K562 (cell line): ENCODE measurements around the gene IGLL1. TPM values are rescaled to one million over a fixed set of nuclear protein-coding genes. Genes with fewer than 3 reads are reported as not detected.

Experiments
- ATAC-seq: fragments of 200-7000 bp; cut with Tn5 transposase; 3 replicates; pipeline ENCODE4 v1.9.1; 2020; ENCODE audit warnings: moderate library complexity
- BruUV-seq: library from RNA; stranded (reverse); fragments of 400-500 nt; replicated peaks from 2 replicates; lab custom pipeline; 2021; lab: Mats Ljungman, UMichigan
- CTCF ChIA-PET: fragments of 300-600 bp; formaldehyde crosslinking; extraction: SDS; loops from one replicate; lab custom pipeline; 2021; ENCODE audit warnings: low intra/inter-chr PET ratio; lab: Yijun Ruan, JAX
- POLR2A ChIA-PET: fragments of 300-600, 350-650 bp; sonication (Branson Sonifier 250); formaldehyde crosslinking; extraction: SDS; loops from one replicate; lab custom pipeline; 2021; ENCODE audit warnings: antibody characterized with exemption, inconsistent platforms; lab: Yijun Ruan, JAX
- DNase-seq, 4 experiments: peaks; one replicate each; pipeline versions ENCODE4 v3.0.0 to v3.0.0-alpha.2; 2011 to 2018; ENCODE audit warnings: low spot score in 3 of 4, mixed read lengths in 3 of 4; ENCODE audit errors: extremely low read depth in 1 of 4
- FAIRE-seq: peaks from 2 replicates; lab custom pipeline; 2011; peaks lifted over from hg19 to GRCh38; lab: Jason Lieb, UNC
- H2AFZ ChIP-seq: 2 replicates; pipeline ENCODE4 v1.6.0; 2011; ENCODE audit warnings: low read depth, low read length, control low read depth, inconsistent platforms
- H3K27ac ChIP-seq: fragments of 200-600 bp; 3 replicates; pipeline ENCODE4 v1.8.0; 2011; ENCODE audit warnings: low read depth, mild to moderate bottlenecking, control low read depth, inconsistent platforms, low read length, moderate library complexity, mixed read lengths; ENCODE audit errors: extremely low read depth
- H3K27me3 ChIP-seq, 2 experiments: fragments of 300-600 bp in 1 of 2; 2 replicates in 1 of 2; 3 replicates in 1 of 2; pipeline versions ENCODE4 v1.6.0 to v1.8.0; 2011; ENCODE audit warnings: inconsistent platforms in 2 of 2, low read length in 2 of 2, mild to moderate bottlenecking in 1 of 2, mixed read lengths in 1 of 2, moderate library complexity in 1 of 2; ENCODE audit not compliant: control insufficient read depth in 2 of 2, insufficient read depth in 2 of 2
- H3K36me3 ChIP-seq: fragments of 300-600 bp; 3 replicates; pipeline ENCODE4 v1.8.0; 2011; ENCODE audit warnings: mild to moderate bottlenecking, low read length, inconsistent platforms; ENCODE audit not compliant: control insufficient read depth, insufficient read depth
- H3K4me1 ChIP-seq, 2 experiments: fragments of 200-600 bp in 1 of 2; replicated peaks in 1 of 2; 2 replicates in 1 of 2; 3 replicates in 1 of 2; pipeline versions ENCODE4 v1.5.1 to v1.8.0; 2011; ENCODE audit warnings: inconsistent platforms in 2 of 2, low read length in 2 of 2, mild to moderate bottlenecking in 1 of 2, mixed read lengths in 1 of 2, moderate library complexity in 1 of 2; ENCODE audit not compliant: control insufficient read depth in 2 of 2, insufficient read depth in 2 of 2
- H3K4me2 ChIP-seq: 2 replicates; pipeline ENCODE4 v1.6.1; 2011; ENCODE audit warnings: low read length, control low read depth, inconsistent platforms, mixed read lengths; ENCODE audit not compliant: insufficient read depth
- H3K4me3 ChIP-seq: fragments of 200-600 bp; sonication (generic), shearing (Covaris generic); 2 replicates; pipeline ENCODE4 v1.5.1; 2016; ENCODE audit warnings: control low read depth, inconsistent platforms
- H3K79me2 ChIP-seq: fragments of 200-600 bp; 3 replicates; pipeline ENCODE4 v1.8.0; 2011; ENCODE audit warnings: low read length, inconsistent platforms; ENCODE audit not compliant: control insufficient read depth, insufficient read depth
- H3K9ac ChIP-seq, 2 experiments: 2 replicates each; pipeline versions ENCODE4 v1.6.0 to v1.6.1; 2011; ENCODE audit warnings: low read depth in 2 of 2, low read length in 2 of 2, control low read depth in 1 of 2, inconsistent platforms in 1 of 2, mild to moderate bottlenecking in 1 of 2, mixed read lengths in 1 of 2; ENCODE audit not compliant: insufficient read depth in 1 of 2
- H3K9me1 ChIP-seq: one replicate; pipeline ENCODE4 v1.6.0; 2011; ENCODE audit warnings: inconsistent platforms, mild to moderate bottlenecking, low read length, moderate library complexity; ENCODE audit not compliant: control insufficient read depth, insufficient read depth
- H3K9me3 ChIP-seq: replicated peaks from 2 replicates; pipeline ENCODE4 v1.5.1; 2011; ENCODE audit warnings: low read depth, low read length, inconsistent platforms; ENCODE audit not compliant: control insufficient read depth, insufficient read depth
- H4K20me1 ChIP-seq: replicated peaks from 2 replicates; pipeline ENCODE4 v1.6.1; 2011; ENCODE audit warnings: low read length, inconsistent platforms, mixed read lengths; ENCODE audit not compliant: control insufficient read depth, insufficient read depth
- BCL6 ChIP-seq: fragments of 250-450 bp; sonication (Bioruptor Pico); IDR thresholded peaks from 2 replicates; pipeline ENCODE4 v1.4.0; 2020
- CREB3L1 ChIP-seq: fragments of 450-650 bp; IDR thresholded peaks from 2 replicates; pipeline ENCODE4 v1.6.1; 2014; ENCODE audit warnings: low read depth, mild to moderate bottlenecking, moderate library complexity, borderline replicate concordance
- EWSR1 ChIP-seq: fragments of 450-650 bp; IDR thresholded peaks from 2 replicates; pipeline ENCODE4 v1.6.1; 2018; ENCODE audit warnings: borderline replicate concordance, mild to moderate bottlenecking, low read depth, moderate library complexity; ENCODE audit not compliant: partially characterized antibody
- FOXP4 ChIP-seq: sonication (generic); formaldehyde crosslinking; IDR thresholded peaks from 2 replicates; pipeline ENCODE4 v1.8.0; 2022; ENCODE audit warnings: mild to moderate bottlenecking, missing genetic modification reagents, borderline replicate concordance
- NR0B1 ChIP-seq: fragments of 450-650 bp; IDR thresholded peaks from one replicate; pipeline ENCODE4 v1.6.1; 2018; ENCODE audit warnings: mild to moderate bottlenecking, moderate library complexity; ENCODE audit not compliant: partially characterized antibody
- POLR2AphosphoS2 ChIP-seq: IDR thresholded peaks from 2 replicates; pipeline ENCODE4 v1.6.1; 2012; ENCODE audit warnings: low read length, improper control_type of control experiment
- SMARCC2 ChIP-seq: fragments of 450-650 bp; IDR thresholded peaks from 2 replicates; pipeline ENCODE4 v1.6.1; 2017; ENCODE audit warnings: antibody characterized with exemption, moderate library complexity, mild to moderate bottlenecking, low read depth
- SRSF7 ChIP-seq: fragments of 200-400 bp; formaldehyde crosslinking; optimal IDR thresholded peaks from 2 replicates; pipeline ENCODE3; 2017; ENCODE audit warnings: mild to moderate bottlenecking, low read depth, low read length
- TCFL5 ChIP-seq: fragments of 250-450 bp; sonication (Bioruptor Pico); conservative IDR thresholded peaks from 2 replicates; pipeline ENCODE4 v1.6.1; 2021; ENCODE audit warnings: mild to moderate bottlenecking, moderate library complexity, matching md5 sums
- TEAD4 ChIP-seq, 2 experiments: sonication (generic) in 1 of 2; formaldehyde crosslinking in 1 of 2; IDR thresholded peaks; 2 replicates each; pipeline versions ENCODE4 v1.6.1 to v1.8.0; 2012 to 2022; ENCODE audit warnings: borderline replicate concordance in 1 of 2, inconsistent platforms in 1 of 2, low read length in 1 of 2, mild to moderate bottlenecking in 1 of 2, missing genetic modification reagents in 1 of 2
- ZBED1 ChIP-seq: IDR thresholded peaks from 2 replicates; pipeline ENCODE4 v1.6.1; 2014
- ZNF277 ChIP-seq: fragments of 250-450 bp; sonication (Bioruptor Pico); IDR thresholded peaks from 2 replicates; pipeline ENCODE4 v1.8.0; 2022; ENCODE audit warnings: inconsistent platforms, mild to moderate bottlenecking, moderate library complexity, borderline replicate concordance
- ZNF347 ChIP-seq: fragments of 450-650 bp; formaldehyde crosslinking; IDR thresholded peaks from 2 replicates; pipeline ENCODE4 v1.4.0; 2020; ENCODE audit warnings: low read depth, mild to moderate bottlenecking, moderate library complexity
- ZNF79 ChIP-seq: fragments of 250-450 bp; sonication (Bioruptor Pico); IDR thresholded peaks from 2 replicates; pipeline ENCODE4 v1.4.0; 2020; ENCODE audit warnings: low read depth, mild to moderate bottlenecking, moderate library complexity
- WGBS: fragments of 100-300 bp; shearing (Covaris generic); methylation state at CpG from one replicate; pipeline ENCODE4 v1.1.6; 2016; ENCODE audit warnings: low coverage, mixed read lengths; ENCODE audit not compliant: insufficient coverage; ENCODE audit errors: missing lambda C conversion rate; 5-methylcytosine and 5-hydroxymethylcytosine counted together
- in situ Hi-C: fragments of 300-500 bp; cut with MboI; formaldehyde crosslinking; loops from 4 replicates; pipeline ENCODE4 v1.15.0; 2018; ENCODE audit warnings: inconsistent platforms, mixed read lengths
- intact Hi-C: fragments of 100-400 bp; cut with micrococcal nuclease; formaldehyde crosslinking; loops from 2 replicates; pipeline ENCODE4 v1.14.2; 2022
- polyA plus RNA-seq, 8 experiments: library from polyadenylated mRNA; depleted of rRNA in 4 of 8; stranded (reverse) in 5 of 8; unstranded in 3 of 8; fragments of >200 nt; fragmentation: Nextera tagmentation in 2 of 8; fragmentation: Illumina TruSeq in 1 of 8; extraction: Ambion mirVana in 2 of 8; extraction: Trizol in 1 of 8; gene quantifications; 2 replicates each; pipeline versions ENCODE4 v1.2.1 to v1.2.3, GENCODE V29; 2011 to 2014; ENCODE audit warnings: inconsistent platforms in 1 of 8, missing spikeins in 1 of 8
- total RNA-seq, 7 experiments: library from RNA; depleted of rRNA in 6 of 7; stranded (reverse); fragments of >200 nt in 6 of 7; fragmentation: Illumina TruSeq in 2 of 7; extraction: Trizol in 2 of 7; gene quantifications; 2 replicates each; pipeline versions ENCODE4 v1.2.1 to v1.2.3, GENCODE V29; 2011 to 2021; ENCODE audit warnings: low replicate concordance in 1 of 7

IGLL1 gene
- total and polyA plus RNA-seq, 9 of the 15 experiments (the other 6 are each of a cell fraction or from before 2014, with no cell fraction given), result 0.10 to 0.32 (median 0.20) TPM; not detected in 6

GRCh38 chr22:23530766-23531282 lies 49.3 kb downstream of the IGLL1 start:
- Histone ChIP-seq H3K9me1 (no peaks in the 10 kb centered on the region), H3K9ac (no peak overlapping the region), H3K4me1 (peaks cover 42 to 48% of the 10 kb centered on the region in 2 experiments), H3K36me3 (no peaks in the 10 kb centered on the region), H3K4me3 (no peak overlapping the region), H3K27ac (no peak overlapping the region), H3K9me3 (no peaks in the 10 kb centered on the region), H4K20me1 (no peaks in the 10 kb centered on the region)
- DNase-seq, result no peak
- intact Hi-C loops, result no loop called here
- no TSS peak for BruUV-seq
- POLR2A ChIA-PET, result interaction anchor here (0.6 kb wide), 1 partner anchor 10 kb away, joined by 3 read pairs; no protein-coding TSS in a partner anchor
- WGBS, result 50% methylated on average over 4 of the region's 7 CpGs
- TF ChIP-seq ZBED1, result no peak
- TF ChIP-seq SRSF7, result no peak
- no peak for TF ChIP-seq POLR2AphosphoS2
- TF ChIP-seq ZNF347, result no peak
- TF ChIP-seq FOXP4 (CRISPR knock-in tag), result no peak
- no peak for TF ChIP-seq EWSR1
- TF ChIP-seq SMARCC2, result no peak
- no peak for TF ChIP-seq ZNF277 (CRISPR knock-in tag)
- no peak for TF ChIP-seq NR0B1
- no peak for TF ChIP-seq TCFL5 (CRISPR knock-in tag)
- no peak for TF ChIP-seq CREB3L1
- no peak for TF ChIP-seq TEAD4 (IDR thresholded peaks at IDR 0.05; ENCODE audit: low read length)
- TF ChIP-seq TEAD4 (CRISPR knock-in tag; IDR thresholded peaks at IDR 0.05; ENCODE audit: borderline replicate concordance), result no peak
- TF ChIP-seq BCL6 (CRISPR knock-in tag), result no peak
- TF ChIP-seq ZNF79, result no peak
- TF ChIP-seq, all 486 proteins: peak for 0
- ATAC-seq, result no peak
- no peak overlapping the region for H3K4me2 ChIP-seq
- no peak for FAIRE-seq
- no peaks in the 10 kb centered on the region for H3K79me2 ChIP-seq
- H3K27me3 ChIP-seq, result no peaks in the 10 kb centered on the region
- no peak overlapping the region for H2AFZ ChIP-seq
- in situ Hi-C loops, result loop anchor here (10.0 kb wide), 1 partner anchor 206 kb away; no protein-coding TSS in a partner anchor
- CTCF ChIA-PET, result no interaction called here
